Ramos (cell line): ENCODE results near the gene GRAMD4.

Experiments
- in situ Hi-C: fragments of 300-500 bp; cut with MboI; formaldehyde crosslinking; loops from one replicate; pipeline ENCODE4 v1.14.3; 2022; ENCODE audit warnings: low sequenced_read_pairs; ENCODE audit not compliant: unreplicated experiment

The GRAMD4 gene

DNA sequence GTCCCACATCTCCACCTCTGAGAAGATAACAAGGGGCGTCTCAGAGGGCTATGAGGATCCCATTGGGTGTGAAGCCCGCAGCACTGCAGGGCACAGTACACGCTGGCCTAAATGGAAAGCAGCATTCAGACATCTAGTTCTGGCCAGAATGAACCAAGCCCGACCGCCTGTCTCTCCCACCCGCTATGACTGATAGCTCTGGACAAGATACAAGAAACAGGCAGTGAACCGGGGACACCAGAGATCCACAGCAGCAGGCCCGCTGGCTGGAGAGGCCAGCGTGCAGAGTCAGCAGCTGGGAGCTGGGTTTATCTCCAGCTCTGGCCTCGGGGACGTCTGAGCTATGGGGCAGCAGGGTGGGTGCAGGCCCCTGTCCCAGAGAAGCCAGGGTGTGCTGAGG is 108.3 kb downstream of the GRAMD4 start:
- in situ Hi-C loops: no loop called here
